GM12878 (cell line): ENCODE results near the gene CPB2. TPM values are rescaled to one million over a fixed set of nuclear protein-coding genes. Genes with fewer than 3 reads are reported as not detected.

Source experiments
- ATAC-seq: fragments of 200-7000 bp; cut with Tn5 transposase; 3 replicates; pipeline ENCODE4 v1.9.1; 2020; ENCODE audit warnings: mild to moderate bottlenecking, moderate library complexity
- BruUV-seq: library from RNA; stranded (reverse); fragments of 400-500 nt; replicated peaks from 2 replicates; lab custom pipeline; 2021; lab: Mats Ljungman, UMichigan
- CTCF ChIA-PET: fragments of 300-600 bp; sonication (Branson Sonifier 250); formaldehyde crosslinking; extraction: SDS; loops from one replicate; lab custom pipeline; 2021; ENCODE audit warnings: inconsistent platforms; lab: Yijun Ruan, JAX
- POLR2A ChIA-PET: fragments of 350-600 bp; formaldehyde crosslinking; extraction: SDS; loops from one replicate; lab custom pipeline; 2021; ENCODE audit warnings: inconsistent platforms; lab: Charles Lee
- RAD21 ChIA-PET: fragments of 300-600 bp; sonication (Branson Sonifier 250); formaldehyde crosslinking; loops from one replicate; lab custom pipeline; 2023; ENCODE audit warnings: antibody characterized with exemption; ENCODE audit not compliant: unreplicated experiment; lab: Charles Lee
- SMC1A ChIA-PET: fragments of 300-600 bp; sonication (Branson Sonifier 250); formaldehyde crosslinking; loops from one replicate; lab custom pipeline; 2023; ENCODE audit not compliant: unreplicated experiment, uncharacterized antibody; lab: Charles Lee
- DNase-seq: peaks from one replicate; pipeline ENCODE4 v3.0.0-alpha.2; 2011; ENCODE audit warnings: low read depth, low spot score
- FAIRE-seq: peaks from 3 replicates; lab custom pipeline; 2011; peaks lifted over from hg19 to GRCh38; lab: Jason Lieb, UNC
- H2AFZ ChIP-seq: 2 replicates; pipeline ENCODE4 v1.6.0; 2011; ENCODE audit warnings: low read depth, low read length, control low read depth; ENCODE audit not compliant: control insufficient read depth
- H3K27ac ChIP-seq: 2 replicates; pipeline ENCODE4 v1.5.1; 2011; ENCODE audit warnings: control low read depth; ENCODE audit not compliant: control insufficient read depth, insufficient read depth
- H3K27me3 ChIP-seq, 2 experiments: replicated peaks in 1 of 2; 2 replicates each; pipeline versions ENCODE4 v1.6.0 to v1.6.1; 2011; ENCODE audit warnings: low read length in 1 of 2; ENCODE audit not compliant: control insufficient read depth in 2 of 2, insufficient read depth in 2 of 2
- H3K36me3 ChIP-seq, 2 experiments: 2 replicates each; pipeline ENCODE4 v1.5.1; 2011; ENCODE audit warnings: low read length in 1 of 2; ENCODE audit not compliant: control insufficient read depth in 2 of 2, insufficient read depth in 2 of 2
- H3K4me1 ChIP-seq: 2 replicates; pipeline ENCODE4 v1.6.1; 2011; ENCODE audit warnings: mild to moderate bottlenecking, low read length, moderate library complexity, mixed read lengths; ENCODE audit not compliant: control insufficient read depth, insufficient read depth
- H3K4me2 ChIP-seq: 2 replicates; pipeline ENCODE4 v1.6.0; 2011; ENCODE audit warnings: control low read depth; ENCODE audit not compliant: control insufficient read depth, insufficient read depth
- H3K4me3 ChIP-seq: fragments of 200-600 bp; sonication (generic); 2 replicates; pipeline ENCODE4 v1.5.1; 2016
- H3K79me2 ChIP-seq: 2 replicates; pipeline ENCODE4 v1.6.0; 2011; ENCODE audit warnings: low read length; ENCODE audit not compliant: control insufficient read depth, insufficient read depth
- H3K9ac ChIP-seq: 2 replicates; pipeline ENCODE4 v1.8.0; 2011; ENCODE audit warnings: low read length, control low read depth, mixed read lengths; ENCODE audit not compliant: control insufficient read depth, insufficient read depth
- H3K9me3 ChIP-seq: replicated peaks from 3 replicates; pipeline ENCODE4 v1.5.1; 2011; ENCODE audit warnings: mild to moderate bottlenecking, low read length; ENCODE audit not compliant: control insufficient read depth, insufficient read depth
- H4K20me1 ChIP-seq: 2 replicates; pipeline ENCODE4 v1.6.0; 2011; ENCODE audit not compliant: control insufficient read depth, insufficient read depth
- BMI1 ChIP-seq: fragments of 450-650 bp; IDR thresholded peaks from 2 replicates; pipeline ENCODE4 v1.6.1; 2016; ENCODE audit warnings: mild to moderate bottlenecking, moderate library complexity, borderline replicate concordance
- RAD51 ChIP-seq: fragments of 450-650 bp; IDR thresholded peaks from 2 replicates; pipeline ENCODE4 v1.6.1; 2016; ENCODE audit warnings: moderate library complexity, mild to moderate bottlenecking, inconsistent platforms
- WGBS: methylation state at CpG from one replicate; pipeline ENCODE4 v1.1.6; 2016; ENCODE audit warnings: low lambda C conversion rate; ENCODE audit not compliant: insufficient replicate concordance, insufficient coverage; ENCODE audit errors: missing lambda C conversion rate; 5-methylcytosine and 5-hydroxymethylcytosine counted together
- in situ Hi-C: fragments of 300-500 bp; cut with MboI; formaldehyde crosslinking; loops from 9 replicates; pipeline ENCODE4 v1.14.3; 2018; ENCODE audit warnings: mixed read lengths
- intact Hi-C: fragments of 100-400 bp; cut with micrococcal nuclease; formaldehyde crosslinking; loops from one replicate; pipeline ENCODE4 v1.14.2; 2022; ENCODE audit not compliant: unreplicated experiment
- polyA plus RNA-seq, 11 experiments: library from polyadenylated mRNA; depleted of rRNA in 4 of 11; unstranded in 6 of 11; stranded (reverse) in 5 of 11; fragments of >200 nt; fragmentation: Nextera tagmentation in 4 of 11; fragmentation: Illumina TruSeq in 1 of 11; extraction: Ambion mirVana in 4 of 11; extraction: Trizol in 1 of 11; gene quantifications; 1 replicate in 1 of 11; 2 replicates in 10 of 11; pipeline versions ENCODE4 v1.2.1 to v1.2.3, GENCODE V29; 2011 to 2016; ENCODE audit warnings: inconsistent platforms in 2 of 11, missing spikeins in 2 of 11, low read depth in 1 of 11
- total RNA-seq, 4 experiments: library from RNA; depleted of rRNA in 3 of 4; stranded (reverse); fragments of >200 nt in 3 of 4; fragmentation: Illumina TruSeq in 1 of 4; extraction: Trizol in 1 of 4; gene quantifications; 2 replicates each; pipeline versions ENCODE4 v1.2.1 to v1.2.3, GENCODE V29; 2013 to 2021

CPB2 gene
- total and polyA plus RNA-seq, 10 of the 15 experiments (the other 5 are each of a cell fraction or from before 2014, with no cell fraction given): 0.05 to 0.87 (median 0.13) TPM; not detected in 3

GRCh38 chr13:46053162-46054012, 51.4 kb downstream of the CPB2 start:
- Histone ChIP-seq H4K20me1 (no peaks in the 10 kb centered on the region), H3K4me1 (no peaks in the 10 kb centered on the region), H3K9ac (peak overlapping the region; percentile 95), H3K9me3 (no peaks in the 10 kb centered on the region), H3K27ac (peak overlapping the region; percentile 91), H3K4me3 (peak overlapping the region; percentile 95), H3K36me3 (no peaks in the 10 kb centered on the region), H3K79me2 (peaks cover 48% of the 10 kb centered on the region), H3K4me2 (peak overlapping the region; percentile 97), H2AFZ (peak overlapping the region; percentile 94), H3K27me3 (no peaks in the 10 kb centered on the region)
- TSS peak; percentile 87 for BruUV-seq
- in situ Hi-C loops: no loop called here
- no peak for DNase-seq
- ChIA-PET POLR2A (interaction anchor here (0.8 to 0.9 kb wide), 2 partner anchors 19 to 65 kb away, joined by 3 read pairs; no protein-coding TSS in a partner anchor), CTCF (interaction anchor here (1.4 kb wide), 1 partner anchor 10 kb away, joined by 4 read pairs; no protein-coding TSS in a partner anchor), RAD21 (no interaction called here), SMC1A (interaction anchor here (1.4 to 2.2 kb wide), 2 partner anchors 9 to 19 kb away, joined by 5 to 6 read pairs; no protein-coding TSS in a partner anchor)
- no peak for TF ChIP-seq RAD51
- peak; percentile 58; the same call in 1 of the 2 replicates for TF ChIP-seq BMI1
- intact Hi-C loops: loop anchor here (2.0 to 5.0 kb wide), 3 partner anchors 47 to 129 kb away; partner anchors contain the start of gene LCP1
- no peak for FAIRE-seq
- no peak for ATAC-seq
- 47% methylated on average over 18 of the region's 18 CpGs for WGBS
